ELF-1 (cell line): ENCODE data around the gene NMD3.
"Not testable (repeated sequence)": the region's sequence is repeated elsewhere in the genome, so short reads cannot be mapped to it uniquely, and the experiment has no call there.

ENCODE experiments used
- DNase-seq: peaks from one replicate; pipeline ENCODE4 v3.0.0-alpha.2; 2016; ENCODE audit warnings: low read depth, low spot score

The NMD3 gene

GRCh38 chr3:161220850-161221753, at the start of gene NMD3:
NMD3 (plus strand) TSS chr3:161221311; CDS start chr3:161222014, 703 bp downstream.
- DNase-seq = peak; percentile 96

- no peak for DNase-seq
These were observed 49.2 kb upstream of the NMD3 start for GRCh38 chr3:161171639-161172552.

GRCh38 chr3:161175506-161175905, 45.6 kb upstream of the NMD3 start:
- DNase-seq = no peak

DNA sequence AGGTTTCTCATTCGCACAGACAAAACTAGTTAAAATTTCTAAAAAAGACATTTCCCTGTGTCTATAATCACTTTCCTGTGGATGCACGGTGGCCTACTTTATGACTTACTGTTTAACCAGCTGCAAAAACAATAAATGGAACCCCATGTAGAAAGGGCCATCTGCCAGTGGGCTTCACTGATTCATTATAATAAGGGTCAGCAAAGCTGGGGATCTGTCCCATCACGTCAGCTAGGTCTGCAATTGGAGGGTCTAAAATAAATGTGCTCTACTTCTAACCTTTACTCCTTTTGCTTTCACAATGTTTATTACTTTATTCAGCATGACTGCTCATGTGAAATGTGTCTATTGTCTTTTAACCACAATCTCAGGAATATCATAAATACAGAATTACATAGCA, 43.1 kb upstream of the NMD3 start:
- DNase-seq = no peak

DNA sequence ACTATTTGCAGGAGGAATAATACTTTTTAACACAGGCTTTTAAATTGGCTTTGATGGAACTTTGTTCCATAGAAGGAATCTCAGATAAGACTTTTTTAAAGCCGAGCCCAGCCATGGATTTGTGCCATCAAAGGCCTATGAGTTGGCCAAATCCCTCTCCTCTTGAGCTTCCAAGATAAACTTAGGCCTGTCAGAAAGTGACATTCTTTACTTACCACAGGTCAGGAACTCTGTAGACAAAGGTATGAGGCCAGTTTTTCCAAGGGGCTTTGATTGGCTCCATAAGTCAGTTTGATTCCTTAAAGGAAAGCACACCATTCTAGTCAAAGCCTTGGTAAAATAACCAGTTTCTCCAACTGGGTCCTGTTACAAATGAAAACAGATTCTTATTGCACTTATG, 39.7 kb upstream of the NMD3 start:
- DNase-seq = not testable (repeated sequence)

DNA sequence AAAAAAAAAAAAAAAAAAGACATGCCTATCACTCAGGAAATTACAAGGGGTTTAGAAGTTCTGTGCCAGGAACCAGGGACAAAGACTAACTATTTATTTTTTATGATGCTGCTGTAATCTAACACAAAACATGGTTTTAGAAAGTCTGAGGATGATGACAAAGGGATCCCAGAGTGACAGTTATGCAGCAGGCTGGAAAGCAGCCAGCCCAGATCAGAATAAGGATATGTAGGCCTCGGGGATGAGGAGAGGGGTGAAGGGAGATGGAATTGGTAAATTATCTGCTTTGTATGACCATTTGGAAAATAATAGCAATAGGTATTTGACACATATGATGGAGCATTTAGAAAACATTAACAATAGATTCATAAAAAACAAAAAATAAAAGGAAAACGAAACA, 34.1 kb upstream of the NMD3 start:
- no peak for DNase-seq

DNA sequence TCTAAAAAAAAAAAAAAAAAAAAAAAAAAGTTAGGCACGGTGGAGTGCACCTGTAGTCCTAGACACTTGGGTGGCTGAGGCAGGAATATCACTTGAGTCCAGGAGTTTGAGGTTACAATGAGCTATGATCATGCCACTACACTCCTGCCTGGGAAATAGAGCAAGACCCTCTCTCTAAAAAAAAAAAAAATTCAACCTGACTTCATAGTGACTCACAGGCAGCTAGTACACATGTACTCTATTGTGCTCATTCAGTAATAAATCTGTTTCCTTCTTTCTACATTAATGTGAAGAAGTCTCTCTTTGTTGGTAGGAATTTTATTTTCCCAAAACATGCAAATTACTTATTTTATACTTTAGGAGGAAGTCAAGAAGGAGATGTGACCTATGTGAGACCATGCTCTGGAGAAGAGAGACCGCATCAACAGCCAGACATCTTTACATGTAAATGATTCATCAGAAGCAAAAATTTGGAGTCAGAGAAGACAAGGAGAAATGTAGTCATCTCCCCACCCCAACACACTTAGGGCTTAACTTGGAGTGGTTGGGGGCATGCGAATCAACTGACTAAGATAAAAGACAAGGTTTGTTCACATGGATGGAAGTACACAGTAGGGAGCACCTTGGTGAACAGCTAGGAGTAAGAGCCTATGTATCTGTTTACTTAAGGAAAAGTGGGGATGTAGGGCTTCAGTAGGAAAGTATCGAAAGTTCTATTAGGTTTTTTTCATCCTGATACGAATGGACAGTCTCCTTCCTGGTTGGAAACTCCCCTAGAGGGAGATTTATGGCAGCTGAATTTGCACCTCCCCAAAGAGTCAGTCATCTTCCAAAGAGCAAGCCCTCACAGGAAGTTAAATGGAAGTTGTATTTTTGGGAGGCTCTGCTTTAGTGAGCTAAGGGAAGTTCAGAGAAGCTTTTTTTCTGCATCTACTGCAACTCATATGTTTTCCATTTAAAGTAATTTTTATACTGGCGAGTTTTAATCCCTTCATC, 23.0 kb upstream of the NMD3 start:
- DNase-seq = no peak

GRCh38 chr3:161199926-161200325, 21.2 kb upstream of the NMD3 start:
- no peak for DNase-seq

- DNase-seq = no peak
These were observed 17.5 kb upstream of the NMD3 start for GRCh38 chr3:161203485-161204098.

DNA sequence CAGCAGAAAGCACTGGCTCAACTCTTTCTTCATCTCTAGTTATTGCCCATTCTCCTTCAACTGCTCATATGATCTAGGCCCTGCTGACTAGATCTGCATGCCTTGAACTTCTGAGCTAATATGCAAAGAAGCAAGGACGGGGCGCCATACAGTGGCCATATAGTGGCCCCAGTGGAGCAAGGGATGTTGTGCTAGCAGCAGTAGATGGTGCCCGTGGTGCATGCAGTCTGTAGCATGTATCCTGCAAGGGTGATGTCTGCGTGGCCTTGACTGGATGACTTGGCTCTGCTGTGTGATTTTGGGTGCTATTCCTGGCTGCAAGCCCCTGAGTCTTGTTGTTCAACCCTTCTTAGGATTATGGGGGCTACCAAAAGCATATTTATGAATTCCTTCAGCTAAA, 12.2 kb upstream of the NMD3 start:
- no peak for DNase-seq

DNA sequence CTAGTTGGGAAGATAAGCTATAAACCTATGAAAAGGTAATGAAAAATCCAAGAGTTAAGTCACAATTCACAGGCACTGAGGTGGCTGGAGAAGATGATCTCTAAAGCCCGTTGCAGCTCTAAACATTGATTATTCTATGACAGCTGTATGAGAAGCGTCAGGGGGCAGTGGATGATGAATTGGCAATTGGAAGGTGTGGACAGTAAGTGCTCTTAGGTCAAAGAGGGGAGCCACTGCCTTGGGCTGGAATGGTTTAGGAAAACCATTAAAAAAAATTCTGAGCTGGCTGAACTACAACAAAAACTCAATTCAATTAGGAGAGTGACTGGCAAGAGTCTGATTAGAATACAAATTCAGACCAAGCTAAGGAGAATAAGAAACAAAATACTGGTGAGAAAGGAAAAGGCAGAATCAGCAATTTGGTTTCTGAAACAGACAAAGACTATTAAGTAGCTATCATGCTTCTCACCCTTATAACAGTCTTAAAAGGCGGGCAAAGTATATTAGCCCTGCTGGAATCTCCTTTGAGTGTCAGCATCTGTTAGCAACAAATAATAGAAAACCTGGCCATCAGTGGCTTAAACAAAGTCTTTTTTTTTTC, 8.8 kb upstream of the NMD3 start:
- no peak for DNase-seq

DNA sequence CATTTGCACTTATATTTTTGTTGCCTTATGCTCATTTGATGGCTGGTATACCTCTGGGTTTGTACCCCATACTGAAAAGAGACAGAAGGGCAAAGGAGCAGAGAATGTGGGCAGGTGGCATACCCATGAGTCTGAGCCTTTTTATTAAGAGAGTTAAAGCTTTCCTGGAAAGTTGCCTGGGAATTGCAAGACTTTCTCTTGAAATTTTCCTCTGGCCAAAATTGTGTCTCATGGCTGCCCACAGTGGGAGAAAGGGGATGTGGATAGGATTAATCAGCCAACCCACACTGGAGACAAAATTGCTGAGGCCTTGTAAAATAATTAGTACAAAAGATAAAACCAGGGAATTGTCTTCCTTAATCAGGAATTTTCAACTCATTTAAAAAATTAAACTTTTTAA, 8.2 kb upstream of the NMD3 start:
- DNase-seq = no peak

DNA sequence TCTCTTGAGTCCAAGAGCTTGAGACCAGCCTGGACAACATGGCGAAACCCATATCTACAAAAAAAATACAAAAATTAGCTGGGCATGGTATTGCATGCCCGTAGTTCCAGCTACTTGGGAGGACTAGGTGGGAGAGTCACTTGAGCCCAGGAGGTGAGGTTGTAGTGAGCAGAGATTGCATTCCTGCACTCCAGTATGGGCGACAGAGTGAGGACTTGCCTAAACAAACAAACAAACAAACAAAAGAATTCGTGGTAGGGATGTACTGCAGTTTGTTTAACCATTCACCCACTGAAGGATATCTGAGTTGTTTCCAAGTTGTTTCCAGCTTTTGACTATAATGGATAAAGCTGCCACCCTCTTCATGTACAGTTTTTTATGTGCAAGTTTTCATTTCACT, 7.5 kb upstream of the NMD3 start:
- no peak for DNase-seq

- no peak for DNase-seq
These were observed 5.9 kb upstream of the NMD3 start for GRCh38 chr3:161215185-161215584.

DNA sequence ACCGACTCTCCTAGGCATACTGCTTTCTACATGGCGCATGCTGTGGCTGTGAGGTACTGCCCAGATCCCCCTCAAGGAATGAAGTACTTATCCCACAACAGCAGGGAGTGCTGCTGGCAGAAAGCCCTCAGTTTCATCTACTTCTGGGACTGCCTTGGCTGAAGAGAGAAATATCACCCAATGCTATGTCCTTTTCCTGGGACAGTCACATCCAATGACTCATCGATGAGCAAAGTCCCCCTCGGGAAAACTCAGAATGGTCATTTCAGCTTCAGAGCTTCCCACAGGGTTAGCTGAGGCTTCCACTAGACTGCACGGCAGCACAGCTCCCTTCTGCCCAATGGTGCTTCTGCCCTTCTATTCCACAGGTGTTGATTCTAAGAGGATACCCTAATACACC, 3.6 kb upstream of the NMD3 start:
- DNase-seq = no peak

GRCh38 chr3:161219495-161219894, 1.6 kb upstream of the NMD3 start:
- DNase-seq = no peak

DNA sequence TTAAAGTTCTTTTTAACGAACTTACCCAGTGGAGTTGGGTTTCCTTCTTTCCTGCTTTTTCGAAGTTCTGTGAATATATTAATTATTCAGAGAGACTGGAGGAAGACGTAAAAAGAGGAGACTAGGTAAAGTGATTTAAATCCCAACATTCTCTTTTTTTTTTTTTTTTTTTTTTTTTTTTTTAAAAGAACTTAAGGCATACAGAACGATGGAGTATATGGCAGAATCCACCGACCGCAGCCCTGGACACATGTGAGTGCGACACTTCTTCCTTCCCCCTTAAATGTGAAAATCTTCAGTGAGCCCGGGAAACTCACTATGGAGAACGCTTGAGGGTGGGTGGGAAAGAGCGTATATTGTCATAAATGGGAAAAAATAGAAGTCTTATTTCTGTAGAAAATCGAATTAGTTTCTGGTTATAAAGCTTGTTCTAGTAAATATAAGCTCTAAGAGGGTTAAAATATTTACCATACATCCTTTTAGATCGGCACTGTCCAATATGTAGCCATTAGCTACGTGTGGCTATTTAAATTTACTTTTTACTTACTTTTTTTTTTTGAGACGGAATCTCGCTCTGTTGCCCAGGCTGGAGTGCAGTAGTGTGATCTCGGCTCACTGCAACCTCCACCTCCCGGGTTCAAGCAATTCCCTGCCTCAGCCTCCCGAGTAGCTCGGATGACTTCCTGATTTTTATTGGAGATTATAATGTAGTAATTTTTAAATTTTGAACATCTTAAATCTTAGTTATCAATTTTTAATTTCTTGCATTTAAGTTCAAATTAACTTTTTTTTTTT, 892 bp downstream of the NMD3 start:
- DNase-seq = no peak

- peak; percentile 23 for DNase-seq
These were observed 1.6 kb downstream of the NMD3 start for GRCh38 chr3:161222662-161223061.

DNA sequence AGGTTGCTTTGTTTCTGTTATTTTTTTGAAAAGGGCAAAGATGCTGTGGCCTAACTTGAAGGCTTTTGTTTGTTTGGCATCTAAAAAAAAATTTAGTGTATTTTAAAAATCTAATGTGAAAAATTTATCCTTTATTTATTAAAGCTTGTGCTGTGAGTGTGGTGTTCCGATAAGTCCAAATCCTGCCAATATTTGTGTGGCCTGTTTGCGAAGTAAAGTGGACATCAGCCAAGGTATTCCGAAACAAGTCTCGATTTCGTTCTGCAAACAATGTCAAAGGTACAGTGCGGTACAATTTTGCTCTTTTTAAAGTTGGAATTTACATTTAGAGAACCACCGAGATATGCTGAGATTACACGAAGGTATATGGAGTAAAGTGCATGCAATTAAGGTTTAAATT, 3.7 kb downstream of the NMD3 start:
- no peak for DNase-seq
